GM12878 (cell line): ENCODE measurements around the gene TMEM63C. TPM values are rescaled to one million over a fixed set of nuclear protein-coding genes. Genes with fewer than 3 reads are reported as not detected.
A peak's percentile ranks its signal among the peaks of the same experiment; 100 is the strongest.

ENCODE experiments used
- NFYB ChIP-seq: IDR thresholded peaks from 2 replicates; pipeline ENCODE4 v1.6.1; 2011; ENCODE audit warnings: low read depth, mild to moderate bottlenecking, low read length, improper control_type of control experiment, moderate library complexity; ENCODE audit not compliant: insufficient read depth
- NKRF ChIP-seq: fragments of 450-650 bp; conservative IDR thresholded peaks from 2 replicates; pipeline ENCODE4 v1.6.1; 2017; ENCODE audit warnings: mild to moderate bottlenecking, moderate library complexity
- RAD21 ChIP-seq: IDR thresholded peaks from 2 replicates; pipeline ENCODE4 v1.6.1; 2011; ENCODE audit warnings: mild to moderate bottlenecking, low read depth, low read length, moderate library complexity; ENCODE audit not compliant: insufficient read depth
- SIX5 ChIP-seq: IDR thresholded peaks from 2 replicates; pipeline ENCODE4 v1.6.1; 2011; ENCODE audit warnings: mild to moderate bottlenecking, low read depth, low read length, moderate library complexity; ENCODE audit not compliant: severe bottlenecking
- polyA plus RNA-seq, 11 experiments: library from polyadenylated mRNA; depleted of rRNA in 4 of 11; unstranded in 6 of 11; stranded (reverse) in 5 of 11; fragments of >200 nt; fragmentation: Nextera tagmentation in 4 of 11; fragmentation: Illumina TruSeq in 1 of 11; extraction: Ambion mirVana in 4 of 11; extraction: Trizol in 1 of 11; gene quantifications; 1 replicate in 1 of 11; 2 replicates in 10 of 11; pipeline versions ENCODE4 v1.2.1 to v1.2.3, GENCODE V29; 2011 to 2016; ENCODE audit warnings: inconsistent platforms in 2 of 11, missing spikeins in 2 of 11, low read depth in 1 of 11
- total RNA-seq, 4 experiments: library from RNA; depleted of rRNA in 3 of 4; stranded (reverse); fragments of >200 nt in 3 of 4; fragmentation: Illumina TruSeq in 1 of 4; extraction: Trizol in 1 of 4; gene quantifications; 2 replicates each; pipeline versions ENCODE4 v1.2.1 to v1.2.3, GENCODE V29; 2013 to 2021
- TF ChIP-seq, protein P1 (sequence below): IDR thresholded peaks from 2 replicates; pipeline ENCODE4 v1.6.1; 2012; ENCODE audit warnings: mild to moderate bottlenecking, low read depth, low read length

The TMEM63C gene
- total and polyA plus RNA-seq, 10 of the 15 experiments (the other 5 are each of a cell fraction or from before 2014, with no cell fraction given): 0.06 to 1.3 (median 0.39) TPM; not detected in 4

- TF ChIP-seq, protein P1, sequence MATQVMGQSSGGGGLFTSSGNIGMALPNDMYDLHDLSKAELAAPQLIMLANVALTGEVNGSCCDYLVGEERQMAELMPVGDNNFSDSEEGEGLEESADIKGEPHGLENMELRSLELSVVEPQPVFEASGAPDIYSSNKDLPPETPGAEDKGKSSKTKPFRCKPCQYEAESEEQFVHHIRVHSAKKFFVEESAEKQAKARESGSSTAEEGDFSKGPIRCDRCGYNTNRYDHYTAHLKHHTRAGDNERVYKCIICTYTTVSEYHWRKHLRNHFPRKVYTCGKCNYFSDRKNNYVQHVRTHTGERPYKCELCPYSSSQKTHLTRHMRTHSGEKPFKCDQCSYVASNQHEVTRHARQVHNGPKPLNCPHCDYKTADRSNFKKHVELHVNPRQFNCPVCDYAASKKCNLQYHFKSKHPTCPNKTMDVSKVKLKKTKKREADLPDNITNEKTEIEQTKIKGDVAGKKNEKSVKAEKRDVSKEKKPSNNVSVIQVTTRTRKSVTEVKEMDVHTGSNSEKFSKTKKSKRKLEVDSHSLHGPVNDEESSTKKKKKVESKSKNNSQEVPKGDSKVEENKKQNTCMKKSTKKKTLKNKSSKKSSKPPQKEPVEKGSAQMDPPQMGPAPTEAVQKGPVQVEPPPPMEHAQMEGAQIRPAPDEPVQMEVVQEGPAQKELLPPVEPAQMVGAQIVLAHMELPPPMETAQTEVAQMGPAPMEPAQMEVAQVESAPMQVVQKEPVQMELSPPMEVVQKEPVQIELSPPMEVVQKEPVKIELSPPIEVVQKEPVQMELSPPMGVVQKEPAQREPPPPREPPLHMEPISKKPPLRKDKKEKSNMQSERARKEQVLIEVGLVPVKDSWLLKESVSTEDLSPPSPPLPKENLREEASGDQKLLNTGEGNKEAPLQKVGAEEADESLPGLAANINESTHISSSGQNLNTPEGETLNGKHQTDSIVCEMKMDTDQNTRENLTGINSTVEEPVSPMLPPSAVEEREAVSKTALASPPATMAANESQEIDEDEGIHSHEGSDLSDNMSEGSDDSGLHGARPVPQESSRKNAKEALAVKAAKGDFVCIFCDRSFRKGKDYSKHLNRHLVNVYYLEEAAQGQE: no peak
- TF ChIP-seq RAD21: peak; percentile 66
- no peak for TF ChIP-seq NKRF
- no peak for TF ChIP-seq SIX5
- no peak for TF ChIP-seq NFYB
Measured at GRCh38 chr14:77212943-77213678, 31.5 kb downstream of the TMEM63C start (continued).
